Activated T-cell treated with anti-CD3 and anti-CD28 coated beads for 48 hours (primary cell): ENCODE results near the gene ENTREP1.
"Not testable (repeated sequence)": the region's sequence is repeated elsewhere in the genome, so short reads cannot be mapped to it uniquely, and the experiment has no call there.

Experiments
- DNase-seq: peaks from one replicate; pipeline ENCODE4 v3.0.0-alpha.2; 2020; ENCODE audit warnings: low read depth

ENTREP1 gene, protein sequence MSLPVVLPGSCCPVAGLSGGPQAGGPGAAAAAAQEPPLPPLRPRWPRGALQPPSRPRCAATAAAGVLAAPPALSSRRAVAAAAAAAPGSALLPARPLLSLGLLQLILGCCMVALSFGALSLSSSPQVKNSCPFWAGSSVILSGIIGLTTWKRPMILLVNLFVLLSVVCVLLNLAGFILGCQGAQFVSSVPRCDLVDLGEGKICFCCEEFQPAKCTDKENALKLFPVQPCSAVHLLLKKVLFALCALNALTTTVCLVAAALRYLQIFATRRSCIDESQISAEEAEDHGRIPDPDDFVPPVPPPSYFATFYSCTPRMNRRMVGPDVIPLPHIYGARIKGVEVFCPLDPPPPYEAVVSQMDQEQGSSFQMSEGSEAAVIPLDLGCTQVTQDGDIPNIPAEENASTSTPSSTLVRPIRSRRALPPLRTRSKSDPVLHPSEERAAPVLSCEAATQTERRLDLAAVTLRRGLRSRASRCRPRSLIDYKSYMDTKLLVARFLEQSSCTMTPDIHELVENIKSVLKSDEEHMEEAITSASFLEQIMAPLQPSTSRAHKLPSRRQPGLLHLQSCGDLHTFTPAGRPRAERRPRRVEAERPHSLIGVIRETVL

DNA sequence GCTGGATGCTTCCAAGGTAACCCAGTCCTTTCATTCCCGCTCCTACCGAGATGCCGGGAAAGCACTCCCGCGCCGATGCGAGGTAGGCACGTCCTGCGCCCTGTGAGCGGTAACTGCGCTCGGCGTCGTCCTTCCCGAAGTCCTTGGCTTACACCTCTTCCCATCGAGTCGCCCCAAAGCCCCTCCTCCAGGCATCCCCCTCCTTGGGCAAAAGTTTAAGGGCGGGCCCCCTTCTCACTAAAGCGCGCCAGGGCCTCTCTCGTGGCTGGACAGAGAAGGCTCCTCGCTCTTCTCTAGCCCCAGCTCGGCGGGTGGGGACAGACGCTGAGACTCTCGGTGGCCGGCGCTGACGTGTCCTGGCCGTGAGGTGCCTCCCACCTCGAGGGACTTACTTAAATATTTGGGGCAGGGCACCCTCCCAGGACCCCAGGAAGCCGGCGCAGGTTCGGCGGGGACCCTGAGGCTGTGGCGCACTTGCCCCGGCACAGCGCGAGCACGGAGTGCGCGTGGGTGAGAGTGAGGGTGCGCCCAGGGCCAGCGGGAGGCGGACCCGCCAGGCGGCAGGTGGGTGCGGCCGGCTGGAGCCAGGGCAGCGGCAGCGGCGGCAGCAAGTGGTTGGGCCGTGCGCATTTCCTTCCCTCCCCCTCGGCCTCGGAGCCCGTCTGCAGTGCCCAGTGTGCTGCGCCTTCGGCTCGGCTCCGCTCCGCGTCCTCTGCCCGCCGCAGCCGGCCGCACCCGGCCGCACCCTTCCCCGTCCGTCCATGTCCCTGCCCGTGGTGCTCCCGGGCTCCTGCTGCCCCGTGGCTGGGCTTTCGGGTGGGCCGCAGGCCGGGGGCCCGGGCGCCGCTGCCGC lies at the start of gene ENTREP1:
Gene ENTREP1 (plus strand): TSS at position 667 of the 853 bp plus-strand sequence. CDS start 95 bp downstream, at position 762.
- no peak for DNase-seq

DNA sequence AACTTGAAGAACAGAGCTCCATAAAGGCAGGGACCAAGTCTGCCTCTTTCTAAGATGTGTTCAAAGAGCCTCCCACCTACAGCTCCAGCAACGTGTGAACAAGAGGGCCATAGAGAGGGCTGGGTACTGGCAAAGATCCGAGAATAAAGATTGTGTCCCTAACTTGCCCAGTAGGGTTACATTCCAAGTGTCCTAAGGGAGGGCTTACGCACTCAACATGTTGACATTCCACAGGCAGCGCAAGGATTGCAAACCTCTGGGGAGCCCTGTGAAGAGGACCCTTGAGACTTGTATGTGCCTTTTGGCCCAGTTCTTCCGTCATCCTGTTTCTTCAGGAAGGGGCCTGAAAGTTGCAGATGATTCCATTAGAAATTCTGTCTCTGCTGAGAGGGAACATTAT lies 48.2 kb upstream of the ENTREP1 start:
- no peak for DNase-seq

- peak; percentile 6 for DNase-seq
Measured at GRCh38 chr9:69279084-69279731, 45.8 kb upstream of the ENTREP1 start.

- DNase-seq: no peak
Measured at GRCh38 chr9:69279733-69280132, 45.3 kb upstream of the ENTREP1 start.

- no peak for DNase-seq
Measured at GRCh38 chr9:69283003-69283402, 42.0 kb upstream of the ENTREP1 start.

- DNase-seq: no peak
Measured at GRCh38 chr9:69292078-69292477, 32.9 kb upstream of the ENTREP1 start.

DNA sequence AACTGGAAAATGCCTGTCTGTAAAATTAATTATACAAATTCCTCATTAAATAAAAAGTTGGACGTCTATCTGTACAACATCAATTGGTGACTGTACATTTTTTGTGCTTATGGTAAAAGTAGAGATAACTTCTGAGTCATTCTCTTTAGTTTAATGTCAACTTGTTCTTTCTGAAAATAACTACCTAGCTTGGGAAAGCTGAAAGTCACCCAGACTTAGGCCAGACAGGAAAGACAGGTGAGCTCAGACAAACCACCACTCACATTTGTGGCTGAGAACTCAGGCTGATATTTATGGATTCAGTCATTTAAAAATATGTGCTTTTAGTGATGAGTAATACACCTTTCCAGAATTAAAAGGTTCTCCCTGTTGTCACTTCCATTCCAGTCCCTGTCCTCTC lies 31.9 kb upstream of the ENTREP1 start:
- DNase-seq: no peak

GRCh38 chr9:69295872-69296552 lies 29.0 kb upstream of the ENTREP1 start:
- DNase-seq: no peak

GRCh38 chr9:69297300-69297980 lies 27.6 kb upstream of the ENTREP1 start:
- no peak for DNase-seq

DNA sequence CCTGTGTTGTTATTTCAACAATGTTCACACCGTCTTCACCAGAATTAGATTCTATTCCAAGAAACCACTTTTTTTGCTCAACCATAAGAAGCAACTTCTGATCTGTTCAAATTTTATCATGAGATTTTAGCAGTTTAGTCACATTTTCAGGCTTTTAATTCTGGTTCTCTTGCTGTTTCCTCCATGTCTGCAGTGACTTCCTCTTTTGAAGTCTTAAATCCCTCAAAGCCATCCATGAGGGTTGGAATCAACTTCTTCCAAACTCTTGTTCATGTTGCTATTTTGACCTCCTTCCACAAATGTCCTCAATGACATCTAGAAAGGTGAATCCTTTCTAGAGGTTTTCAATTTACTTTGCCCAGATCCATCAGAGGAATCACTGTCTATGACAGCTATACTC lies 25.7 kb upstream of the ENTREP1 start:
- no peak for DNase-seq

DNA sequence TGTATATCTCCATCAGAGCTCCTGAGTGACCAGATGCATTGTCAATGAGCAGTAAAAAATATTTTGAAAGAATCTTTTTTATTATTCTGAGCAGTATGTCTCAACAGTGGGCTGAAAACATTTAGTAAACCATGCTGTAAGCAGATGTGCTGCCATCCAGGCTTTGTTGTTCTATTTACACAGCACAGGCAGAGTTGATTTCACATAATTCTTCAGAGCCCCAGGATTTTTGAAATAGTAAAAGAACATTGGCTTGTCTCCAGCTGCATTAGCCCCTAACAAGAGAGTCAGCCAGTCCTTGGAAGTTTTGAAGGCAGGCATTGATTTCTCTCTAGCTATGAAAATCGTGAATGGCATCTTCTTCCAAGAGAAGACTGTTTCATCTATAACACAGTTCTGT lies 25.2 kb upstream of the ENTREP1 start:
- DNase-seq: no peak

DNA sequence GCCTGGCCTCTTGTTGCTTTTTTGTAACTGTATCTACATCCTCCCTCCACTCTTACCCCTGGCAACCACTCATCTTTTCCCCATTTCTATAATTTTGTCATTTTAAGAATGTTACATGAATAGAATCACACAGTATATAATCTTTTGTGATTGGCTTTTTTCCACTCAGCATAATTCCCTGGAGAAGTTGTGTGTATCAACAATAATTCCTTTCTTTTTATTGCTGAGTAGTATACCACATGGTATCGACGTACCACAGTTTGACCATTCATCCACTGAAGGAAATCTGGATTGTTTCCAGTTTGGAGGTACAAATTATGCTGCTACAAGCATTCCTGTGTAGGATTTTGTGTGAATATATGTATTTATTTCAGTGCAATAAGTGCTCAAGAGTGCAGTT lies 21.7 kb upstream of the ENTREP1 start:
- no peak for DNase-seq

DNA sequence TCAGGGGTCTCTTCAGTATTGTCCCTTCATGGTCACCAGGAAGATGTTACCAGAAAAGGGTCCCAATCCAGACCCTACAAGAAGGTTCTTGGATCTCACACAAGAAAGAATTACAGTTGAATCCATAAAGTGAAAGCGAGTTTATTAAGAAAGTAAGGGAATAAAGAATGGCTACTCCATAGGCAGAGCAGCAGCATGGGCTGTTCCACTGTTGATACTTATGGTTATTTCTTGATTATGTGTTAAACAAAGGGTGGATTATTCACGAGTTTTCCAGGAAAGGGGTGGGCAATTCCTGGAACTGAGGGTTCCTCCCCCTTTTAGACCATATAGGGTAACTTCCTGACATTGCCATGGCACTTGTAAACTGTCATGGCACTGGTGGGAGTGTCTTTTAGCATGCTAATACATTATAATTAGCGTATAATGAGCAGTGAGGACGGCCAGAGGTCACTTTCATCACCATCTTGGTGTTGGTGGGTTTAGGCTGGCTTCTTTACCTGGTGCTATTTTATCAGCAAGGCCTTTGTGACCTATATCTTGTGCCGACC lies 18.0 kb upstream of the ENTREP1 start:
- not testable (repeated sequence) for DNase-seq

DNA sequence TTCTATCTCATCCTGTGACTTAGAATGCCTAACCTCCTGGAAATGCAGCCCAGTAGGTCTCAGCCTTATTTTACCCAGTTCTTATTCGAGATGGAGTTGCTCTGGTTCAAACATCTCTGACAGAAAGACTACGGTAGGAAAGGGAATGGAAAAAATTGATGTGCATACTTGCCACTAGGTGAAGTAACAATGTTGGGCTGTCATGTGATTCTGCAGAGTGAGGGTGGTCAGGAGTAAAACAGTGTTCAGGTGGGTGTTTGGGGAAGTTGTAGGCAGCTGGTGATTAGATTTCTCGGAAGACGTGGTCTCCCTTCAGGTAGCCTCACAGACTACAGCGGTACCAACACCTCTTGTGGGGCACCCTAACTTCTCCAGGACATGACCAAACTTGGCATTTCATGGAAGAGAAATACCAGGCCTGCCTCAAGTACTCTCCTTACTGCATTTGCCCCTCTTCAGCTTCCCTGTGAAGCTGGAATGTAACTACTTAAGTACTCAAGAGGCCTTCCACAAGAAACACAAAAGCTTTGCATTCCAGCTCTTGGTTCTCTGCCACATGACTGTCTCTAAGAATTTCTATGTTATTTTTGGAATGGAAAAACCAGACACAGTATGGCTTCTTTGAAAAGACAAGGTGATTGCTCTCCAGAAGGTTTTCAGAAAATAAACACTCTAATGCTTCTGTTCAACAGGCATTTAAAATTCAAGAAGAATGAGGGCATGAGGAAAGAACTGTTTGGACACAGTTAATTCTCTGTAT lies 17.4 kb upstream of the ENTREP1 start:
- DNase-seq: no peak

GRCh38 chr9:69308206-69308931 lies 16.6 kb upstream of the ENTREP1 start:
- DNase-seq: no peak

DNA sequence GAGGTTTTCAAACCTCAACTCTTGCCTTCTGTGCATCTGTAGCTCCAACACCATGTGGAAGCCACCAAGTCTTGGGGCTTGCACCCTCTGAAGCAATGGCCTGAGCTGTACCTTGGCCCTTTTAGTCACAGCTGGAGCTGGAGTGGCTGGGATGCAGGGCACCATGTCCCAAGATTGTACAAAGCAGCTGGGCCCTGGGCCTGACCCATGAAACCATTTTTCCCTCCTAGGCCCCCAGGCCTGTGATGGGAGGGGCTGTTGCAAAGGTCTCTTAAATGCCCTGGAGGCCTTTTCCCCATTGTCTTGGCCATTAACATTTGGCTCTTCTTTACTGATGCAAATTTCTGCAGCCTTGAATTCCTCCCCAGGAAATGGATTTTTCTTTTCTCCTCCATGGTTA lies 11.8 kb upstream of the ENTREP1 start:
- no peak for DNase-seq

DNA sequence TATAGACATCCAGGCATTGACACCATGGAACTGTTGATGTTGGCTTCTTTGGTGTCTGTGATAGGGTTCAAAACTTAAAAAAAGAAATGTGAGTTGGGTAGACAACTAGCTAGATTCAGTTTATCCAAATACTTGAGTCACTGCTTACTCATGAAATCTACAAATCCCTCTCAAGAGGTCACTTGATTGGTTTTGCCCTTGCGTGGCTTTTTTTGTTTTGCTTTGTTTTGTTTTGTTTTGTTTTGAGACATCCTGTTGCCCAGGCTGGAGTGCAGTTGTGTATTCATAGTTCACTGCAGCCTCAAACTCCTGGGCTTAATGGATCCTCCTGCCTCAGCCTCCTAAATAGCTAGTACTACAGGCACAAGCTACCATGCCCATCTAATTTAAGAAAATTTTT lies 10.5 kb upstream of the ENTREP1 start:
- no peak for DNase-seq

- DNase-seq: no peak
Measured at GRCh38 chr9:69317081-69317480, 7.9 kb upstream of the ENTREP1 start.

DNA sequence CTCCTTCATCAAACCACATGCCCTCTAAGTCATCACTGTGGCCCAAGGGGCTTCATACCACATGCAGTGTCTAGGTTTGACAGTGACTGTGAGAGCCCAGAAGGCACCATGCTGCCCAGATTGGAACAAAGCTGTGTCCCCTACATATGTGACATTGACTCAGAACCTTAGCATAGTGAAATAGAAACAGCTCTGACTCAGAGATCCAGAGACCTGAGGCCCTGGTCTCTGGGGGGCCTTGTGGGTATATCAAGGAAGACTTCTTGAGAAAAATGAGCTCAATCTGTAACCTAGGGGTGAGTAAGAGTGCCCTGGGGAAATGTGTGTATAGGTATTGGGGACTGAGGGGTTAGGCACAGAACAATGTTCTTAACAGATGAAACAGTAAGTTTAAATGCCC lies 7.1 kb upstream of the ENTREP1 start:
- DNase-seq: peak; percentile 34
